OCI-LY7 (cell line): Measurements from ENCODE around the gene CCDC74A. TPM values are rescaled to one million over a fixed set of nuclear protein-coding genes. Genes with fewer than 3 reads are reported as not detected.
"Not testable (repeated sequence)": the region's sequence is repeated elsewhere in the genome, so short reads cannot be mapped to it uniquely, and the experiment has no call there.

ENCODE experiments used
- BruUV-seq: library from RNA; stranded (reverse); fragments of 400-500 nt; replicated peaks from 2 replicates; lab custom pipeline; 2021; lab: Mats Ljungman, UMichigan
- CTCF ChIA-PET: fragments of 300-600 bp; sonication (Branson Sonifier 250); formaldehyde crosslinking; loops from one replicate; lab custom pipeline; 2022; ENCODE audit warnings: antibody characterized with exemption; ENCODE audit not compliant: unreplicated experiment; lab: Charles Lee
- POLR2A ChIA-PET: fragments of 300-600 bp; sonication (Branson Sonifier 250); formaldehyde crosslinking; loops from one replicate; lab custom pipeline; 2022; ENCODE audit warnings: antibody characterized with exemption; lab: Charles Lee
- DNase-seq: peaks from one replicate; pipeline ENCODE4 v3.0.0-alpha.2; 2015; ENCODE audit warnings: low spot score
- H2AFZ ChIP-seq: fragments of 200-600 bp; sonication (generic), shearing (Covaris generic); 2 replicates; pipeline ENCODE4 v1.6.1; 2014; ENCODE audit warnings: mild to moderate bottlenecking, antibody characterized with exemption, low read length, moderate library complexity
- H3K27ac ChIP-seq: fragments of 200-600 bp; sonication (generic); 2 replicates; pipeline ENCODE4 v1.5.1; 2014; ENCODE audit warnings: mixed run types, low read depth, mild to moderate bottlenecking, moderate library complexity, low read length, inconsistent platforms; ENCODE audit not compliant: poor library complexity, severe bottlenecking
- H3K36me3 ChIP-seq: fragments of 200-600 bp; sonication (generic); 2 replicates; pipeline ENCODE4 v1.6.1; 2014; ENCODE audit warnings: mild to moderate bottlenecking, antibody characterized with exemption, low read length, moderate library complexity, mixed read lengths; ENCODE audit not compliant: insufficient read depth
- H3K4me1 ChIP-seq: fragments of 200-600 bp; sonication (generic); 2 replicates; pipeline ENCODE4 v1.5.1; 2014; ENCODE audit warnings: mild to moderate bottlenecking, low read length; ENCODE audit not compliant: insufficient read depth, poor library complexity, severe bottlenecking
- H3K4me2 ChIP-seq: fragments of 200-600 bp; sonication (generic); 2 replicates; pipeline ENCODE4 v1.6.1; 2014; ENCODE audit warnings: mild to moderate bottlenecking, low read length
- H3K4me3 ChIP-seq: fragments of 200-600 bp; sonication (generic); 2 replicates; pipeline ENCODE4 v1.5.1; 2014; ENCODE audit warnings: mild to moderate bottlenecking, low read depth, low read length; ENCODE audit not compliant: poor library complexity, severe bottlenecking
- H3K79me2 ChIP-seq: fragments of 200-600 bp; sonication (generic); 2 replicates; pipeline ENCODE4 v1.6.1; 2016; ENCODE audit warnings: low read depth, mild to moderate bottlenecking, low read length, moderate library complexity, mixed read lengths; ENCODE audit not compliant: insufficient read depth
- H3K9me2 ChIP-seq: fragments of 200-600 bp; sonication (generic); 2 replicates; pipeline ENCODE4 v1.6.1; 2016; ENCODE audit warnings: mild to moderate bottlenecking, low read length, mixed read lengths; ENCODE audit not compliant: insufficient read depth
- H3K9me3 ChIP-seq: fragments of 200-600 bp; sonication (generic); 2 replicates; pipeline ENCODE4 v1.6.1; 2014; ENCODE audit warnings: mild to moderate bottlenecking, mixed run types, low read length, mixed read lengths
- H4K20me1 ChIP-seq: fragments of 200-600 bp; sonication (generic); 2 replicates; pipeline ENCODE4 v1.6.1; 2014; ENCODE audit warnings: mild to moderate bottlenecking, antibody characterized with exemption, low read length, moderate library complexity, mixed read lengths; ENCODE audit not compliant: insufficient read depth
- CTCF ChIP-seq: fragments of 200-600 bp; sonication (generic); conservative IDR thresholded peaks from 2 replicates; pipeline ENCODE4 v1.5.1; 2014; ENCODE audit warnings: mild to moderate bottlenecking, antibody characterized with exemption, low read length, moderate library complexity, mixed read lengths
- EZH2phosphoT487 ChIP-seq: fragments of 200-600 bp; sonication (generic); IDR thresholded peaks from 2 replicates; pipeline ENCODE4 v1.6.1; 2018; ENCODE audit warnings: low read depth, borderline replicate concordance, mild to moderate bottlenecking, mixed run types, antibody characterized with exemption, low read length, moderate library complexity, mixed read lengths
- intact Hi-C: fragments of 100-400 bp; cut with micrococcal nuclease; formaldehyde crosslinking; loops from one replicate; pipeline ENCODE4 v1.10.0; 2022; ENCODE audit not compliant: unreplicated experiment
- total RNA-seq, 2 experiments: library from RNA; depleted of rRNA in 1 of 2; stranded (reverse); fragments of >200 nt in 1 of 2; shearing (Covaris generic) in 1 of 2; gene quantifications; 2 replicates each; pipeline ENCODE4 v1.2.3, GENCODE V29; 2014 to 2022

Gene CCDC74A
- total RNA-seq, 2 experiments from 2014 or later = 27.1 to 57.4 TPM

- TF ChIP-seq EZH2phosphoT487 (no peak), CTCF (no peak)
- Histone ChIP-seq H3K9me2 (no peaks in the 10 kb centered on the region), H3K27ac (no peak overlapping the region), H3K79me2 (no peaks in the 10 kb centered on the region), H2AFZ (no peak overlapping the region), H3K4me3 (no peak overlapping the region), H3K4me2 (no peak overlapping the region), H3K9me3 (peaks cover 19% of the 10 kb centered on the region; the same call in 1 of the 2 replicates), H3K4me1 (no peaks in the 10 kb centered on the region), H3K36me3 (no peaks in the 10 kb centered on the region), H4K20me1 (no peaks in the 10 kb centered on the region)
- intact Hi-C loops = no loop called here
- ChIA-PET POLR2A (no interaction called here), CTCF (no interaction called here)
- DNase-seq = no peak
- no TSS peak for BruUV-seq
These were observed 38.7 kb downstream of the CCDC74A start for GRCh38 chr2:131566371-131566770.

GRCh38 chr2:131567891-131568290 lies 40.2 kb downstream of the CCDC74A start:
- Histone ChIP-seq H3K9me2 (no peaks in the 10 kb centered on the region), H3K27ac (no peak overlapping the region), H3K4me1 (no peaks in the 10 kb centered on the region), H3K9me3 (peaks cover 7% of the 10 kb centered on the region; the same call in 1 of the 2 replicates), H3K79me2 (no peaks in the 10 kb centered on the region), H3K36me3 (no peaks in the 10 kb centered on the region), H3K4me3 (no peak overlapping the region), H2AFZ (no peak overlapping the region), H3K4me2 (no peak overlapping the region), H4K20me1 (no peaks in the 10 kb centered on the region)
- ChIA-PET POLR2A (no interaction called here), CTCF (no interaction called here)
- TF ChIP-seq CTCF (no peak), EZH2phosphoT487 (no peak)
- DNase-seq = no peak
- intact Hi-C loops = no loop called here
- BruUV-seq = no TSS peak

GRCh38 chr2:131568401-131568800 lies 40.7 kb downstream of the CCDC74A start:
- H3K27ac ChIP-seq, POLR2A ChIA-PET, DNase-seq, intact Hi-C loops, H4K20me1 ChIP-seq, H2AFZ ChIP-seq, H3K79me2 ChIP-seq, H3K9me3 ChIP-seq, CTCF ChIA-PET, H3K4me3 ChIP-seq, H3K36me3 ChIP-seq, BruUV-seq, H3K9me2 ChIP-seq, H3K4me2 ChIP-seq, H3K4me1 ChIP-seq: not testable (repeated sequence)
